BLaER1 treated with 17β-estradiol and CSF1 and Interleukin-3, amounts not matched to agents 10 nM and 100 nM (cell line): ENCODE data around the gene PDIA5.

ENCODE experiments used
- H3K27ac ChIP-seq, 11 experiments: shearing (Covaris generic); formaldehyde crosslinking; 2 replicates each; pipeline ENCODE4 v1.8.1; 2022
- H3K27me3 ChIP-seq, 11 experiments: shearing (Covaris generic); formaldehyde crosslinking; 2 replicates each; pipeline ENCODE4 v1.8.1; 2022
- H3K36me3 ChIP-seq, 11 experiments: shearing (Covaris generic); formaldehyde crosslinking; 2 replicates each; pipeline ENCODE4 v1.8.1; 2022
- H3K4me1 ChIP-seq, 10 experiments: shearing (Covaris generic); formaldehyde crosslinking; 2 replicates each; pipeline ENCODE4 v1.8.1; 2022
- H3K4me2 ChIP-seq, 11 experiments: shearing (Covaris generic); formaldehyde crosslinking; 2 replicates each; pipeline ENCODE4 v1.8.1; 2022
- H3K4me3 ChIP-seq, 10 experiments: shearing (Covaris generic); formaldehyde crosslinking; 2 replicates each; pipeline ENCODE4 v1.8.1; 2022
- H3K9ac ChIP-seq, 11 experiments: shearing (Covaris generic); formaldehyde crosslinking; 2 replicates each; pipeline ENCODE4 v1.8.1; 2022
- H3K9me3 ChIP-seq, 11 experiments: shearing (Covaris generic); formaldehyde crosslinking; replicated peaks in 1 of 11; 2 replicates each; pipeline ENCODE4 v1.8.1; 2022
- H4K20me1 ChIP-seq, 11 experiments: shearing (Covaris generic); formaldehyde crosslinking; 2 replicates each; pipeline ENCODE4 v1.8.1; 2022
- Cebpa-rat ChIP-seq, 11 experiments: shearing (Covaris generic); IDR thresholded peaks; 2 replicates each; pipeline ENCODE4 v1.8.1; 2022

PDIA5 gene

GRCh38 chr3:123063034-123063433 lies 3.8 kb upstream of the PDIA5 start:
- H3K4me1 ChIP-seq: peaks cover 12 to 31% (median 24%) of the 10 kb centered on the region in 10 experiments; a peak in 19 of 20 replicates
- H4K20me1 ChIP-seq: peaks cover 0 to 7% (median 1%) of the 10 kb centered on the region in 11 experiments; a peak in 7 of 22 replicates
- TF ChIP-seq Cebpa-rat (IDR thresholded peaks at IDR 0.05): no peak; a peak in 1 of 22 replicates
- H3K27me3 ChIP-seq: peaks cover 22 to 36% (median 28%) of the 10 kb centered on the region in 11 experiments
- no peak overlapping the region for H3K4me2 ChIP-seq
- H3K9me3 ChIP-seq: no peaks in the 10 kb centered on the region
- no peaks in the 10 kb centered on the region for H3K36me3 ChIP-seq
- H3K9ac ChIP-seq: no peak overlapping the region
- H3K27ac ChIP-seq: no peak overlapping the region
- no peak overlapping the region for H3K4me3 ChIP-seq

GRCh38 chr3:123064506-123064905 lies 2.3 kb upstream of the PDIA5 start:
- no peak overlapping the region for H3K9ac ChIP-seq
- no peaks in the 10 kb centered on the region for H3K9me3 ChIP-seq
- TF ChIP-seq Cebpa-rat (IDR thresholded peaks at IDR 0.05): no peak
- peaks cover 14 to 36% (median 30%) of the 10 kb centered on the region in 10 experiments; a peak in 19 of 20 replicates for H3K4me1 ChIP-seq
- H3K27ac ChIP-seq: no peak overlapping the region
- peaks cover 0 to 20% (median 7%) of the 10 kb centered on the region in 11 experiments; a peak in 10 of 22 replicates for H4K20me1 ChIP-seq
- peak overlapping the region in 9 of 11 experiments; percentile 2 to 74 (median 36); a peak in 14 of 22 replicates for H3K4me2 ChIP-seq
- no peak overlapping the region for H3K4me3 ChIP-seq
- no peaks in the 10 kb centered on the region for H3K36me3 ChIP-seq
- peaks cover 37 to 50% (median 43%) of the 10 kb centered on the region in 11 experiments for H3K27me3 ChIP-seq

GRCh38 chr3:123064914-123065313 lies 1.9 kb upstream of the PDIA5 start:
- no peak overlapping the region for H3K4me3 ChIP-seq
- peak overlapping the region in 9 of 11 experiments; percentile 2 to 74 (median 36); a peak in 15 of 22 replicates for H3K4me2 ChIP-seq
- H3K9me3 ChIP-seq: no peaks in the 10 kb centered on the region
- H3K27ac ChIP-seq: no peak overlapping the region
- no peaks in the 10 kb centered on the region for H3K36me3 ChIP-seq
- H4K20me1 ChIP-seq: peaks cover 0 to 20% (median 10%) of the 10 kb centered on the region in 11 experiments; a peak in 10 of 22 replicates
- peaks cover 14 to 36% (median 30%) of the 10 kb centered on the region in 10 experiments; a peak in 19 of 20 replicates for H3K4me1 ChIP-seq
- TF ChIP-seq Cebpa-rat (IDR thresholded peaks at IDR 0.05): no peak
- H3K27me3 ChIP-seq: peaks cover 39 to 54% (median 45%) of the 10 kb centered on the region in 11 experiments
- no peak overlapping the region for H3K9ac ChIP-seq

DNA sequence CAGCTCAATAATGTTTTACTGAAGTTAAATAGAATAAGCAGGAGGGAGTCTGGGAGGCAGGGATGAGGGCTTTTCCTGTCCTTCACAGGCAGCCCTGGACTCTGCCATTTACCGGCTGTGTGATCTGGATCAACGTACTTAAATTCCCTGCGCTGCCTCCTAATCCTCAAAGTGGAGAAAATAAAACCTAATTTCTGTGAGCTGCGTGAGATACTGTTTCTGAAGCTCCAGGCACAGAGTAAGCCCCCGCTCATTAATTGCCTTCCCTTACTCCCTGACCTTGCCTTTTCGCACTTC lies 278 bp upstream of the PDIA5 start:
- no peak for TF ChIP-seq Cebpa-rat (IDR thresholded peaks at IDR 0.05)
- Histone ChIP-seq H3K4me3 (peak overlapping the region; percentile 59 to 81 (median 74); a peak in 19 of 20 replicates), H3K27ac (no peak overlapping the region), H3K4me2 (peak overlapping the region; percentile 77 to 97 (median 91)), H3K4me1 (peaks cover 16 to 40% (median 30%) of the 10 kb centered on the region in 10 experiments; a peak in 19 of 20 replicates), H3K9ac (peak overlapping the region in 4 of 11 experiments; percentile 75 to 83 (median 78); a peak in 7 of 22 replicates), H3K27me3 (peaks cover 39 to 69% (median 53%) of the 10 kb centered on the region in 11 experiments), H3K36me3 (no peaks in the 10 kb centered on the region), H3K9me3 (no peaks in the 10 kb centered on the region), H4K20me1 (peaks cover 0 to 35% (median 20%) of the 10 kb centered on the region in 11 experiments; a peak in 16 of 22 replicates)

- peaks cover 21 to 52% (median 42%) of the 10 kb centered on the region in 10 experiments for H3K4me1 ChIP-seq
- peaks cover 39 to 69% (median 54%) of the 10 kb centered on the region in 11 experiments for H3K27me3 ChIP-seq
- H4K20me1 ChIP-seq: peaks cover 0 to 47% (median 32%) of the 10 kb centered on the region in 11 experiments; a peak in 17 of 22 replicates
- H3K4me3 ChIP-seq: peak overlapping the region; percentile 59 to 81 (median 74)
- H3K9me3 ChIP-seq: no peaks in the 10 kb centered on the region
- no peaks in the 10 kb centered on the region for H3K36me3 ChIP-seq
- TF ChIP-seq Cebpa-rat (IDR thresholded peaks at IDR 0.05): no peak
- H3K4me2 ChIP-seq: peak overlapping the region; percentile 77 to 97 (median 91)
- H3K27ac ChIP-seq: peak overlapping the region in 8 of 11 experiments; percentile 48 to 69 (median 62); a peak in 12 of 22 replicates
- H3K9ac ChIP-seq: peak overlapping the region; percentile 56 to 83 (median 75)
Measured at GRCh38 chr3:123067689-123068600, 1.1 kb downstream of the PDIA5 start.

- no peak overlapping the region for H3K9ac ChIP-seq
- H3K36me3 ChIP-seq: no peaks in the 10 kb centered on the region
- no peaks in the 10 kb centered on the region for H3K9me3 ChIP-seq
- H3K4me2 ChIP-seq: peak overlapping the region in 9 of 11 experiments; percentile 77 to 97 (median 91); a peak in 15 of 22 replicates
- H3K27me3 ChIP-seq: peaks cover 39 to 77% (median 62%) of the 10 kb centered on the region in 11 experiments
- peaks cover 21 to 56% (median 45%) of the 10 kb centered on the region in 10 experiments for H3K4me1 ChIP-seq
- H3K4me3 ChIP-seq: peak overlapping the region in 2 of 10 experiments; percentile 77 to 81; a peak in 1 of 20 replicates
- H4K20me1 ChIP-seq: peaks cover 0 to 56% (median 40%) of the 10 kb centered on the region in 11 experiments; a peak in 17 of 22 replicates
- no peak overlapping the region for H3K27ac ChIP-seq
- TF ChIP-seq Cebpa-rat (IDR thresholded peaks at IDR 0.05): no peak
Measured at GRCh38 chr3:123068601-123069381, 2.0 kb downstream of the PDIA5 start.

DNA sequence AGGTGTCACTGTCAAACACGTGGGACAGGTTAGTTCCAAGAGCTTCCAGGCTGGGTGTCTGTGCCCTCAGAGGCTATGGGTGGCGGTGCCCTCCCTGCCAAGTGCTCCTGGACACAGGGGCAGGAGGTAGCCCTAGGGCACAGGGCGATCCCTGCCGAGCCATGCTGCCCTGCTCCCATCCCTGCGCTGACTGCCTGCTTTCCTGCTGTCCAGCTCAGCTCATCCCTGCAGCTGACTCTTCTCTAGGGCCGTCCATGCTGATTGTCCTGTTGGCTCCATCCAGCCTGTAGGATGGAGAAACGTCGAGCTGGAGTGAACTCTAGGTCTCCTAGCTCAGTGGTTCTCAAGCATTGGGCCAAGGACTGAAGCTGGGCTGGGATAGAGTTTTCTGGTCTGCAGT lies 3.7 kb downstream of the PDIA5 start:
- Histone ChIP-seq H3K27me3 (peaks cover 38 to 75% (median 64%) of the 10 kb centered on the region in 11 experiments), H4K20me1 (peaks cover 0 to 67% (median 53%) of the 10 kb centered on the region in 11 experiments; a peak in 17 of 22 replicates), H3K36me3 (no peaks in the 10 kb centered on the region), H3K4me1 (peaks cover 21 to 43% (median 40%) of the 10 kb centered on the region in 10 experiments), H3K27ac (no peak overlapping the region), H3K4me2 (no peak overlapping the region; a peak in 1 of 22 replicates), H3K9me3 (no peaks in the 10 kb centered on the region), H3K9ac (no peak overlapping the region), H3K4me3 (no peak overlapping the region)
- TF ChIP-seq Cebpa-rat (IDR thresholded peaks at IDR 0.05): no peak

GRCh38 chr3:123071146-123071545 lies 4.3 kb downstream of the PDIA5 start:
- H3K27ac ChIP-seq: no peak overlapping the region
- no peaks in the 10 kb centered on the region for H3K36me3 ChIP-seq
- H3K4me2 ChIP-seq: peak overlapping the region in 8 of 11 experiments; percentile 29 to 77 (median 50); a peak in 10 of 22 replicates
- H3K9me3 ChIP-seq: no peaks in the 10 kb centered on the region
- no peak for TF ChIP-seq Cebpa-rat (IDR thresholded peaks at IDR 0.05)
- peaks cover 0 to 74% (median 57%) of the 10 kb centered on the region in 11 experiments; a peak in 17 of 22 replicates for H4K20me1 ChIP-seq
- H3K4me3 ChIP-seq: no peak overlapping the region
- H3K27me3 ChIP-seq: peaks cover 32 to 72% (median 57%) of the 10 kb centered on the region in 11 experiments
- no peak overlapping the region for H3K9ac ChIP-seq
- peaks cover 20 to 43% (median 39%) of the 10 kb centered on the region in 10 experiments for H3K4me1 ChIP-seq
